Measurements from ENCODE around the gene BCL2L1.
A peak's percentile ranks its signal among the peaks of the same experiment; 100 is the strongest.
"Not testable (repeated sequence)": the region's sequence is repeated elsewhere in the genome, so short reads cannot be mapped to it uniquely, and the experiment has no call there.

The BCL2L1 gene

DNA sequence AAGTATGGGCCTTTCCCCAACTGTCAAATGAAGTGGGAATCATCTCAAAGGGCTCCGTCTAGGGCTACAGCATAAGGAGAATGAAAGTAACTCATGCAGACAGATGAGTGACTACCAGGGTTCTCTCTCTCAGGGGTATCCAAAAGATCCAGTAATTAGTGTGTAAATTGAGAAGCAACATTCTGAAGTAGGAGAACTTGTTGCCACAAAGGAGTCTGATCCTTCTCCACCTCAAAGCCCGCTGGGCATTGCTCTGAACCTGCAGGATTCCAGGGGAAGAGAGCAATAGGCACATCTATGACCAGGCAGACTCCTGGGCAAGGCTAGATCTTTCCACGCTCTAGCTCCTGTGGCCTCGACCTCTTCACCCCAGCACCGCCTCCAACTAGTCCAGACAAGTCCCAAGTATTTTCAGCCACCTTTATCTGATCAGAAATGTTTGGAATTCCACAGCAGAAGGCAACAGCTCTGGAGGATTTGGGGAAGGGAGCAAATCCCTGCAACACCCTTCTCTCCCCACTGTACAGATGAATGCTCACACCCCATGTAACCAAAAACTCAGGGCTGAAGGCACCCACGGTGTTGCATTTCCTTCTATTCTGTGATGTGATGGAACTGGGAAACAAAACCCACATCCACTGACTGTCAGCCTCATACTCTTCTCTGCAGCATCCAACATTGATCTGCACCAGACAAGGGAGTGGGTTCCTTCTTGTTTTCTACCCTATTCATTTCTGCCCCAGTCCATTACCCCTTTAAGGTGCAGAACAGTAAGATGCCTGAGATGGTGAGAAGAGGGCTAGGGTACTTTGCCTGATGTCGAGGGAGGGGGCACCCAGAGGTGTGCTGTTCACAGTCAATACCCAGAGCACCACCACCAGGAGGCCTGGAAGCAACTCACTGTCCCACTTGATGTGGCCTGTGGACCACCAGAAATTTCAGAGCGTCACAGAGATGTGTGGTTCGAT, 44.0 kb downstream of the BCL2L1 start:
- H3K27ac ChIP-seq = peak overlapping the region; percentile 100

DNA sequence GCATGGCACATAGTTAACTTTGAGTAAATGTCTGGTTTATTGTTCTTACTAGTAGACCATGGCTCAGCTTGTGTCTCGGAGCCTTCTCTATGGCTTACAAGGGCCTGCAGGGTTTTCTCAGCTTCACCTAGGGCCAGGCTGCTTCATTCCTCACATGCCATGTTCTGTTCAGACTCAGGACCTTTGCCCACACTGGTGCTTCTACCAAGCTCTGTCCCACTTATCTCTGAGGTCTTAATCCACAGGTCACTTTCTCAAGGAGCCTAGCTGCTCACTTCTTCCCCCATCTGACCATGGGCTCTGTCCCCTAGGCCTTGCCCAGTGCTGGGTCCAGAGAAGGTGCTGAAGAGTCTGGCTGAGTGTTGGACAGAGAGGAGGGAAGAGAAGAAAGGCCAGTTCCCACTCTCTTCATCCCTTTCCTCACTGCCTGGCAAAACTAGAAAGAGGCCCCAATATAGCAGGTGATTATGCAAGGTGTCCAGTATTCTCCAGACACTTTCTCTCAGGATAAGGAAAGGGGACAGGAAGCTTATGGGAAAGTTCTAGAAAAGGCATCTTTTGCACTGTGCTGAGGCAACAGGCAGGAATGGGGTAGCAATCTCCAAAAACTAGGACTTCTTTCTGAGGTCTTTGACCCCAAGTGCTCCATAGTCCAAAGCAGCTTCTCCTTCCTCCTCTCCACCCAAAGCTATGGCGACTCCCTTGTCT, 45.0 kb downstream of the BCL2L1 start:
- DNase-seq (ENCODE audit: low read depth, low spot score) = no peak

More for the DNA sequence above, 44.0 kb downstream of the BCL2L1 start:
- no peak for DNase-seq (ENCODE audit: low read depth, low spot score)

DNA sequence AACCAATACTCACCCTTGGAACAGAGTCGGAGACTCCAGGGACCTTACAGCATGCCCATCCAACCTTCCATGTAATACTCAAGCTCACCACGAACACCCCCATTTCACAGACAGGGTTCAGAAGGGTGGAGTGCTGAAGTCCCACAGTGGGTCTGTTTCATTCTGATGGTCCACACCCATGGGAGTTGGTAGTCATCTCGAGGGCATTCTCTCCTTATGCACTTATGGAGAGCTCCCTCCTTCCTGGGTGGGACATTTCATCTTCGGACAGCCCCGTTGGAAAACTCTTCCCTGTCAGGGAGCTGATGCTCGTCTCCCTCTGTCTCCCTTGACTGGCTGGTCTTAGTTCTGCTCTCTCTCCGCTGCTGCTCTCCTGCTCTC, 46.1 kb downstream of the BCL2L1 start:
- H3K27ac ChIP-seq = peak overlapping the region; percentile 100
- DNase-seq (ENCODE audit: low read depth, low spot score) = no peak

More for the DNA sequence above, 45.0 kb downstream of the BCL2L1 start:
- H3K27ac ChIP-seq = peak overlapping the region; percentile 100

DNA sequence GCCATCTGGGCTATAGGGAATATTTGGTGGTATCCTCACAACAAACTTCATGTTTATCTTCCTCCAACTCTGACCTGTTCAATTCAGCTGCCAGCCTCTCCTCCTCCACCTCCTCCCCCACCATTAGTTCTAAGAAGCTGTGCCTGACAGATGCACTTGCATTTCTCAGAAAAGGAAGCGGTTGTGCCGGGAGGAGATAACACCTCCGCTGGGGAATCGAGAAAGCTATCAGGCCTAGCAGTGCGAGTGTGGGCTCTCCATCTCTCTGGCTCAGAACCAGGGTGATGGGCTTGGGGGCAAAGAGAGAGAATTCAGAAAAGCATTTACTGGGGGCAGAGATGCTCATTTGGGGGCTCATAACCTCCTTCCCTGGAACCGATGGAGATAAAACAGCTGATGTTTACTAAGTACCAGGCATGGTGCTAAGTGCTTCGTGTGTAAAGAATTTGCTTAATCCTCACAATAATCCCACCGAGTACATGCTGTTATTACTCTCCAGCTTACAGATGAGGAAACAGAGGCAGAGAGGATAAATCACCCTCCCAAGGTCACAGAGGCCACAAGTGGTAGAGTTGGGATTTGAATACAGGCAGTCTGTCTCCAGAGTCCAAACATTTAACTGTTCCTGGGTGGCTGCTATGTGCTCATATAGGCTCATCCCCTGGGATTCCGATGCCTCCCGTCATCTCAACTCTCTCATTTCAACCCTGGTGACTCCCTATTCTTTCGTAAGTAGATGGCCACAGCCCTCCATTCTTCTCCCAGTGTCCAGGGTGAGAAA, 46.6 kb downstream of the BCL2L1 start:
- DNase-seq (ENCODE audit: low read depth, low spot score) = no peak
- H3K27ac ChIP-seq = peak overlapping the region; percentile 100

DNA sequence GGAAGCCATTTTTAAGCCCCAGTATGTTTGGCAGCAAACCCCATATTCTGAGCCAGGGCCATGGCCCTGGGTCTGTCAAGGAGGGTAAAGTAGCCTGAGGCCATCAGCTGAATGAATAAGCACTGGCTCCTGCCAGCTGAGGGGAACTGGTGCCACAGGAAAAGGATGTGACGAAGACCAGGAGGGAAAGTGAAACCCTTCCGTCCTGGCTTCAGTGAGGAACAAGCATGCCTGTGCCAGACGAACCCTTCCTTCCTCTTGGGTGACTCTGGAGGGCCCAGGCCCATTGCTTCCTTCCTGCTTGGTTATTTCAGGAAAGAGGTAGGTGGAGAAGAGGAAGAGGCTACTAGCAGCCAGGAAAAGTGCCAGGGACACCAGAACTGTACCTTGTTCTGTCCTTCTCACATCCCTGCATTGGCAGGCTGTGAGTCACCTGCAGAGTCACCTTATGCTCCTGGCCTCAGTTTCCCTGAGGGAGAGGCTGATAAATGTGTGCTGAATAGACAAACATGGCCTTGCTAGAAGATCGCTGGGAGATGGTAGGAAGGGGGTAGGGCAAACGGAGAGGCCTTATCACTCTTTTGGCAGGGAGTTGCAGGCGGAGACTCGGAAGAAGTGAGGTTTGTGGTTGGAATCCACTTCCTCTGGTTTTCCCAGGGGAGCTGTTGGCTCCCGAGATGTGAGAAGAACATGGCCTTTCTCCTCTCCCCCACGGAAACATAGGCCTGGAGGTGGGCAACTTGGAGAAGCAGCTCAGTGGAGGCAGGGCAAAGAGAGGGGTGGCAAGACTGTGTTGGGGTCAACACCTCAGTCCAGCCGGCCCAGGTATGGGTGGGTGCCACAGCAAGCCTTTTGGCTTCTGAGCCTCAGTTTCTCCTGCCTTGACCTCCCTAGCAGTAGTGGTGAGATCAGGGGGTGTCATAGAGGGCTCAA, 47.5 kb downstream of the BCL2L1 start:
- peak; percentile 36 for DNase-seq (ENCODE audit: low read depth, low spot score)
- peak overlapping the region; percentile 100 for H3K27ac ChIP-seq

DNA sequence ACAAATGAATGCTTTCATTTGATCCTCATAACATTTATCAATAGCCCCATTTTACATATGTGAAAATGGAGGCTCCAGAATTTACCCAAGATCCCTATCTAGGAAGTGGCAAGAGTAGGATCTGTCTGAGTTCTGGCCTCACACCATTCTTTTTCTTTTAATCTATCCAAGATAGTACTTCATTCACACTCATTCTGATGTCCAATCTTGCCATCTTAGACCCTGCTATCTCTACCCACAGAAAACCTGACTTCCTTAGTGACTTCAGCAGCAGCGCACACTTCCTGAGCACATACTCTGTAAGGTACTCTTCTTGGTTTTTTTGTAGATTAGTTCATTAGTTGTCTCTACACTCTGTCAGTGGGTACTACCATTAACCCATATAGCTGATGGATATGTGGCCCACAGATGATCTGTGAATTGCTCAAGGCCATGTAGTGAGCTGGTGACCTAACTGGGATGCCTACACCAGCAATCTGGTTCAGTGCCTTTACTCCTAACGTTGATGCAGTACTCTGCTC, 48.7 kb downstream of the BCL2L1 start:
- DNase-seq (ENCODE audit: low read depth, low spot score) = no peak
- peak overlapping the region; percentile 100 for H3K27ac ChIP-seq

DNA sequence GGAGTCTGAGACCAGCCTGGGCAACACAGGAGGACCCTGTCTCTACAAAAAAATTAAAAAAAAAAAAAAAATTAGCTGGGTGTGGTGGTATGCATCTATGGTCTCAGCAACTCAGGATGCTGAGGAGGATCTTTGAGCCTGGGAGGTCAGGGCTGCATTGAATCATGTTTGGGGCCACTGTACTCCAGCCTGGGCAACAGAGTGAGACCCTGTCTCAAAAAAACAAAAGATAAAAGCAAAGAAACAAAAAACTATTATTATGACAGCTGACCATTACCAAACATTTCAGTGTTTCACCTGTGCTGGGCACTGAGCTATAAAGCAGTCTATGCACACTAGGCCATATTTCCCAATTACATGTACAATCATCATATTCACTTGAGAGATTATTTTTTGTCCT, 49.2 kb downstream of the BCL2L1 start:
- no peak for DNase-seq (ENCODE audit: low read depth, low spot score)
- peak overlapping the region; percentile 100 for H3K27ac ChIP-seq

DNA sequence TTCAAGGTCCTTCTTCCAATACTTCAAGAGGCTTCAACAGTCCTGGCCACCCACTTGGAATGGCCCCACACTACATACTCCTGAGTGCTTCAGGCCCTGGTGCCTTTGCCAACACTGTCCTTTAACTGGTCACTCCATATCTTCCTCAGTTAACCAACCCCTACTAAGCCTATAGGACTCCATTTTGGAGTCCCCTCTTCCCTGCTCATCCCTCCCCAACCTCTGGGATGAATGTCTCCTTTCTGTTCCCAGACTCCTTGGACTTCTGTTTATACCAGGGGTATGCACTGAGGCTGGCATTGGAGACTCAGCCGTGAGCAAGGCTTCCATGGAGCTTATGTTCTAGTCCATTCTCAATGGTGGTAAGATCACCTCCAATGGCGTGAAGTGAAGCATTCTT, 51.3 kb downstream of the BCL2L1 start:
- no peak for DNase-seq (ENCODE audit: low read depth, low spot score)
- H3K27ac ChIP-seq = peak overlapping the region; percentile 39

DNA sequence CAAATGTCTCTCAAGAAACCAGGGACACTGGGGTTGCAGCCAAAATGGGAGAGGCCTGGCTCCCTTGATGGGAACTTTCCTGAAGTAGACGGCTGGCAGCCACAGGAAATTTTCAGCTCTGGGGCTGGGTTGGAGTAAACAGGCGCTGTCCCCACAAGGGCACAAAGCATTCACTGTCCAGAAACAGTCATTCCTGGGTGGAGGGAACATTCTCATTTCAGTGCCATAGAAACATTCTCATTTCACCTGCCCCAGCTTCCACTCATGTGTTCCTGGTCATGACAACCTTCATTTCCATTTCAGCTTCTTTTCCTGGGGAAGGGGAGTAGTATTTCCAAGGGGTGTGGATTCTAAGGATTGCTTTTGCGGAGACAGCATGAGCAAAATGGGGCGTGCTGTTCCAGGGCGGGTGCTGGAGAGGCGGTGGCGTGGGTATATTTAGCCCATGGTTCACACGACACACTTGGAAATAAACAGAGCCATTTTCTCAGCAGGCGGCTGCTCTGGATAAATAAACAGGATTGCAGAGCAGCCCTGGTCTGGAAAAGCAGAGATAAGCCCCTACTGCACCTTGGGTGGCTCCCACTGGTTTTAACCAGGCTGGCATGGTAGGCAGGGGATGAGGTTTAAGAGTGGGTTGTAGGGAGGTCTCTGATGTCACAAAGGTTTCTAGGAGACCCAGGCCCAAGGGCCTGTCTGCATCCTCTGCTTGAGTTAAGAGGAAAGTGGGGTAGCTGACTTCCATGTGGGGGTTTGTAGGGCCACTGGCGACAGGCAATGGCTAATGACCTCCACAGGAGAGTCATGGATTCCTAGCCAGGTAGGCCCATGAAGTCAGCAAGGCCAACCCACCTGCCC, 52.1 kb downstream of the BCL2L1 start:
- DNase-seq (ENCODE audit: low read depth, low spot score) = no peak
- H3K27ac ChIP-seq = peak overlapping the region; percentile 39

DNA sequence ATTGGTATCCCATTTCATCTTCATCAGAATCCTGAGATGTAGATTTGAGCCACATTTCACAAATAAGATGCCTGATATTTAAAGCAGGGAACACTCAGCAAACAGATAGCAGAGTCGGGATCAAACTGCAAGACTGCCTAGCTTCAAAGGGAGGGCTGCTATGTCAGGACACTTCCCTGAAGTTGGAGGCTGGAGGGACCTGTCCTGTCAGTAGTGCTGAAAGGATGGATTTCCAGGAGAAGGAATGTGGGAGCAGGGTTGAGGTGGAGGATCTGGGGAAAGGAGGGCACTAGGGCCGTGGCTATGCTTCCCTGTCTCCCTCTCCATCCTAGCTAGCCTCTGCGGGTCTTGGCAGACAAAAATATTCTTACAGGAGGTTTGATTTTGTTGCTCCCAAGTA, 52.8 kb downstream of the BCL2L1 start:
- peak overlapping the region; percentile 39 for H3K27ac ChIP-seq
- DNase-seq (ENCODE audit: low read depth, low spot score) = no peak

DNA sequence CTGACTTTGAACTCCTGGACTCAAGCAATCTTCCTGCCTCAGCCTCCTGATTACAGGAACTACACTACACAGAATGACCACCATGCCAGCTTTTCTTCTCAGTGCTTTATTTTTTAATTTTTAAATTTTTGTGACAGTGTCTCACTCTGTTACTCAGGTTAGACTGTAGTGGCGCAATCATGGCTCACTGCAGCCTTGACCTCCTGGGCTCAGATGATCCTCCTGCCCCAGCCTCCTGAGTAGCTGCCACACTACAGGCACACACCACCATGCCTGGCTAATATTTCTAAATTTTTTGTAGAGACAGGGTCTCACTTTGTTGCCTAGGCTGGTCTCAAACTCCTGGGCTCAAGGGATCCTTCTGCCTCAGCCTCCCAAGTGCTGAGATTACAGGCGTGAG, 53.7 kb downstream of the BCL2L1 start:
- peak overlapping the region; percentile 39 for H3K27ac ChIP-seq
- not testable (repeated sequence) for DNase-seq (ENCODE audit: low read depth, low spot score)

DNA sequence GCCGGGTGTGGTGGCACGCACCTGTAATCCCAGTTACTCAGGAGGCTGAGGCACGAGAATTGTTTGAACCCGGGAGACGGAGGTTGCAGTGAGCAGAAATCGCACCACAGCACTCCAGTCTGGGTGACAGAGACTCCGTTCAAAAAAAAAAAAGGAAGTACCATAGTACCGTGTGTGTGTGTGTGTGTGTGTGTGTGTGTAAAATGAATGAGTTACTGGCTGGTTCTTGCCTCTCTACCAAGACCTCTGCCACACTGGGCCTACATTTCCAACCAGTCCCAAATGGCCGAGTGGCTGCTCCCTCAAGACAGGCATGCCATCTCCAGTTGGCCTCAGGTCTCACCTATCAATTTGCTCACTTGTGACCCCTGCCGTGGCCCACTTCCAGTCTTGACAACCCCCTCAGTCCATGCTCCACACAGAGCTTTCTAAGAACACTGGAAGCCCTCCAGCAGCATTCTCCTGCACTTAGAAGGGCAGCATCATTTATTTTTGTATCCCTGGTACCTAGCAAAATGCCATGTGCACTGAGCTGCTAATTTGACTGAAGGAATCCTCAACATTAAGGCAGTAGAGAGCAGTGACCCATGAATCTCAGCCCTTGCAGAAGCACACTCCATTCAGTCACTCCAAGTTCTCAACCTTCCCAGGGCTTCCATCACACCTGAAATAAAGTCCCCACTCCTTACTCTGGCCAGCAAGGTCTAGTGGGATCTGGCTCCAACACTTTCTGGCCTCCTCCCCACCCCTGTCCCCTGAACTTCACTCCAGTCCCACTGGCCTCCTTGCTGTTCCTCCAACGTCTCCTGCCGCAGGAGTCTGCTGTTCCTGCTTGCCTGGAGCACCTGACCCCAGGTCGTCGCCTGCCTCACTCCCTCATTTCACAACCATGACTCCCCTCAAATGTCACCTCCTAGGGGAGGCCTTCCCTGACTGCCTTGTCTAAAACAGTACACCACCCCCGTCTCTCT, 55.1 kb downstream of the BCL2L1 start:
- peak overlapping the region; percentile 56 for H3K27ac ChIP-seq

DNA sequence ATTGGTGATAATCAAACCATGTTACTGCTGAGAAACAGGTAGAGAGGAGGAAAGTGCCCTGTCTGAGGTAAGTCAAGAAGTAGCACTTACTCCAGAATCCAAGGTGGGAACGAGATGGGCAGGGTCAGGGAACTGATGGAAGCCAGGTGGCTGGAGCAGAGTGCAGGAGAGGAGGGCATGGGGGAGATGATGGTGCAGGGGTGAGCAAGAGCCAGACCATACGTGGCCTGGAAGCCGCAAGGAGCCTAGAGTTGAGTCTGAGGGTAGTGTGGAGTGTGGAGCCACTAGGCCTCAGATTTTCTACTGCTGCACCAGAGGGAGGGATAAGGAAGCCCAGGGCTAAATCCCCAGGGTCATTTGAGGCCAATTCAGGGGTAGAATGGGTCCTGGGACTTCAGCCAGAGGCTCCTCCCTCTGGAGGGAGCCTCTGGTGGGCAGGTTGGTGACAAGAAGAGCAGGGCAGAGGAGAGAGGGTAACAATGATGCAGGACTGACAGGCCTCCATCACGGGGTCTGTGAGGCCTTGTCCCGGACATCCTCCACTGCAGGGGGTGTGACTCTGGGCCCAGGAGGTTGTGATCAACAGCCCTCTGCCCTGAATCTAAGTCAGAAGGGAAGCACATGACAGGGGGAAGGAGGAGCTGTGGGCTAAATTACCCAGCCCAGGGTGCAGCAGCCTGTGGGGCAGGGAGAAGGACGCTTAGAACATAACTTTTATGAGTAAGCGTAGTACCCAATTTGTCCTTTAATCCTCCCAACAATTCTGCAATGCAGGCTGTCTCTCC, 56.2 kb downstream of the BCL2L1 start:
- DNase-seq (ENCODE audit: low read depth, low spot score) = no peak
- H3K27ac ChIP-seq = peak overlapping the region; percentile 56

More for the DNA sequence above, 55.1 kb downstream of the BCL2L1 start:
- no peak for DNase-seq (ENCODE audit: low read depth, low spot score)

DNA sequence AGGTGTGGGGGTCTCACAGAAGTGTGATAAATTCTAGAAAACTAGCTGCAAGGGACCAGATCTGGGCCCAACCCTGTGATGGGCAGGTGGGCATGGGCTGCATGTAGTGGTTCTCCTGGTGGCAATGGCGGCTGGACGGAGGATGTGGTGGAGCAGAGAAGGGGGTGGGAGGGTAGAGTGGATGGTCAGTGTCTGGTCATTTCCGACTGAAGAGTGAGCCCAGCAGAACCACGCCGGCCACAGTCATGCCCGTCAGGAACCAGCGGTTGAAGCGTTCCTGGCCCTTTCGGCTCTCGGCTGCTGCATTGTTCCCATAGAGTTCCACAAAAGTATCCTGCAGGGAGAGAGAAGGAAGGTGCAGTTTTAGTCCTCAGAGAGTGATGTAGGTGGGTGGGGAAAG, 56.9 kb downstream of the BCL2L1 start:
- DNase-seq (ENCODE audit: low read depth, low spot score) = no peak
- H3K27ac ChIP-seq = peak overlapping the region; percentile 56

DNA sequence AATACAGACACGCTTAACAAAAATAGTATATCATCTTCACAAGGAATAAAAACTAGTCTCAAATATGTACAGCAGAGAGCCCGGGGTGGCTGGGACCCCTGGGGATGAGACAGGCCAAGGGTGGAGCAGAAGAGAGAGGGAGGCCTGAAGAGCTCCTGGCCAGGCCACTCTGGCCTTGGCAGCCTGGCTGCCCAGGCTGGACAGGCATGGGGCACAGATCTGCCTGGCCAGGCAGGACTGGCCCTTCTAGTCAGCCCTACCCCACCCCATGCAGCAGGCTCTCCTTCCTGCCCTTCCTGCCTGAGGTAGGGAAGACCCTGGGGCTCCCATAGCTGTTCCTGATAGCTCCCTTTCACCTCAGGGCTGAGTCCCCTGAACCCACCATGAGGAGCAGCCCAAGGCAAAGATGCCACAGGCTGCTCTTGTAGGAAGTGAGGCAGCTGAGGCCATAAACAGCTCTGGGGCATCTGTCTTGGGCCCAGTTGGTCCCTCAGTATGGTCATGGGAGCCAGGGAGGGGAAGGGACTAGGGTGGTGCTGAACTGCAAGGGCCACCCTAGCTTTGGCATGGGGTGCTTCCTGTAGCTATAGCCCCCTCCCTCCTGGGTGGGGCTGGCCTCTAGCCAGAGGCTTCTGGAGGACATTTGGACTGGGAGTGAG, 57.8 kb downstream of the BCL2L1 start:
- peak overlapping the region; percentile 56 for H3K27ac ChIP-seq
- DNase-seq (ENCODE audit: low read depth, low spot score) = no peak

Data from epithelial cell of prostate (primary cell).